Measurements from ENCODE around the gene YRDC. TPM values are rescaled to one million over a fixed set of nuclear protein-coding genes. Genes with fewer than 3 reads are reported as not detected.
"Not testable (repeated sequence)": the region's sequence is repeated elsewhere in the genome, so short reads cannot be mapped to it uniquely, and the experiment has no call there.

YRDC gene
- total RNA-seq, 1 donor from 2014 or later, result 31.3 TPM

- intact Hi-C loops (cut with micrococcal nuclease), result no loop called here
Observed at GRCh38 chr1:37776946-37777516, 31.0 kb downstream of the YRDC start.

GRCh38 chr1:37771440-37771839 is 36.6 kb downstream of the YRDC start:
- intact Hi-C loops (cut with micrococcal nuclease), result not testable (repeated sequence)

GRCh38 chr1:37767488-37767887 is 40.5 kb downstream of the YRDC start:
- intact Hi-C loops (cut with micrococcal nuclease), result no loop called here

GRCh38 chr1:37765916-37766664 is 41.9 kb downstream of the YRDC start:
- intact Hi-C loops (cut with micrococcal nuclease), result no loop called here

- intact Hi-C loops (cut with micrococcal nuclease), result no loop called here
Observed at GRCh38 chr1:37764888-37765441, 43.0 kb downstream of the YRDC start, which contains the start of gene EPHA10. Gene EPHA10, minus strand, starts transcription at chr1:37765120. Its CDS starts 54 bp downstream, at chr1:37765066.

GRCh38 chr1:37764414-37764825 is 43.6 kb downstream of the YRDC start:
- intact Hi-C loops (cut with micrococcal nuclease), result no loop called here

- intact Hi-C loops (cut with micrococcal nuclease), result no loop called here
Observed at GRCh38 chr1:37763791-37764413, 44.1 kb downstream of the YRDC start.

GRCh38 chr1:37762516-37762915 is 45.5 kb downstream of the YRDC start:
- intact Hi-C loops (cut with micrococcal nuclease), result no loop called here

GRCh38 chr1:37761416-37762095 is 46.5 kb downstream of the YRDC start:
- intact Hi-C loops (cut with micrococcal nuclease), result no loop called here

GRCh38 chr1:37759451-37759850 is 48.6 kb downstream of the YRDC start:
- intact Hi-C loops (cut with micrococcal nuclease), result no loop called here

GRCh38 chr1:37755951-37756560 is 52.0 kb downstream of the YRDC start:
- intact Hi-C loops (cut with micrococcal nuclease), result no loop called here

GRCh38 chr1:37755290-37755689 is 52.7 kb downstream of the YRDC start:
- intact Hi-C loops (cut with micrococcal nuclease), result no loop called here

- intact Hi-C loops (cut with micrococcal nuclease), result no loop called here
Observed at GRCh38 chr1:37753473-37754321, 54.3 kb downstream of the YRDC start.

Other genes with a start within 250 kb of the YRDC start
- gene GNL2, start 212.3 kb downstream of the YRDC start, total RNA-seq, result 70.7 and 71.4 TPM in 2 replicates
- not detected in 2 replicates for gene RSPO1, start 173.3 kb downstream of the YRDC start, total RNA-seq
- 42.8 and 43.2 TPM in 2 replicates for gene CDCA8, start 115.7 kb downstream of the YRDC start, total RNA-seq
- 0.05 TPM in 1 of 2 replicates, not detected in the other for gene EPHA10, start 43.1 kb downstream of the YRDC start, total RNA-seq
- gene MANEAL, start 14.4 kb downstream of the YRDC start, total RNA-seq, result 3.4 and 3.7 TPM in 2 replicates
- gene C1orf122, start 418 bp downstream of the YRDC start, total RNA-seq, result 19.9 and 21.9 TPM in 2 replicates
- gene MTF1, start 51.4 kb upstream of the YRDC start, total RNA-seq, result 23.2 and 31.7 TPM in 2 replicates
- gene INPP5B, start 138.8 kb upstream of the YRDC start, total RNA-seq, result 29.0 and 30.9 TPM in 2 replicates
- gene SF3A3, start 181.8 kb upstream of the YRDC start, total RNA-seq, result 93.8 and 94.2 TPM in 2 replicates
- 12.6 and 14.0 TPM in 2 replicates for gene FHL3, start 197.3 kb upstream of the YRDC start, total RNA-seq
- gene UTP11, start 204.5 kb upstream of the YRDC start, total RNA-seq, result 45.5 and 56.2 TPM in 2 replicates
- gene POU3F1, start 238.6 kb upstream of the YRDC start, total RNA-seq, result 0.17 and 0.22 TPM in 2 replicates

Data from T-helper 1 cell treated with Interleukin-12 subunit alpha and Interleukin-12 subunit beta and Interleukin-4 antibody, amounts not matched to agents 30 ng/mL and 1 ng/mL, for 36 hours (primary cell).